Tibial nerve (tissue), 3 donors: ENCODE results near the gene TNPO1.

ENCODE experiments used
- CTCF ChIP-seq, 5 experiments: fragments of 200-600 bp in 3 of 5; fragments of 450-650 bp in 2 of 5; sonication (generic) in 3 of 5; IDR thresholded peaks; one replicate each; pipeline ENCODE4 v1.5.1; 2016 to 2019; ENCODE audit warnings: antibody characterized with exemption in 5 of 5, mild to moderate bottlenecking in 3 of 5, moderate library complexity in 2 of 5
- POLR2A ChIP-seq, 2 donors: fragments of 450-650 bp; IDR thresholded peaks; one replicate each; pipeline ENCODE4 v1.6.1; 2017; ENCODE audit warnings: antibody characterized with exemption in 2 of 2, mild to moderate bottlenecking in 2 of 2, moderate library complexity in 2 of 2

GRCh38 chr5:72767289-72768010 lies 49.0 kb upstream of the TNPO1 start:
- TF ChIP-seq CTCF (IDR thresholded peaks at IDR 0.05) (no peak), POLR2A (IDR thresholded peaks at IDR 0.05) (no peak)
